BE2C (cell line): ENCODE measurements around the gene KIRREL3.

Experiments
- DNase-seq: peaks from one replicate; pipeline ENCODE4 v3.0.0-alpha.2; 2020
- H3K27me3 ChIP-seq: fragments of 250-450 bp; sonication (Bioruptor Pico); 2 replicates; pipeline ENCODE4 v1.5.1; 2020; ENCODE audit warnings: mild to moderate bottlenecking
- H3K36me3 ChIP-seq: fragments of 250-450 bp; sonication (Bioruptor Pico); 2 replicates; pipeline ENCODE4 v1.5.1; 2020; ENCODE audit warnings: mild to moderate bottlenecking
- H3K4me1 ChIP-seq: fragments of 250-450 bp; sonication (Bioruptor Pico); 2 replicates; pipeline ENCODE4 v1.5.1; 2020
- H3K4me3 ChIP-seq: 2 replicates; pipeline ENCODE4 v1.5.1; 2011; ENCODE audit warnings: low read depth, low read length
- H3K9me3 ChIP-seq: fragments of 250-450 bp; sonication (Bioruptor Pico); 2 replicates; pipeline ENCODE4 v1.5.1; 2020
- CTCF ChIP-seq: IDR thresholded peaks from 2 replicates; pipeline ENCODE4 v1.5.1; 2012; ENCODE audit warnings: mild to moderate bottlenecking, low read depth, low read length

The KIRREL3 gene

GRCh38 chr11:126897430-126897829 is 103.1 kb downstream of the KIRREL3 start:
- Histone ChIP-seq H3K27me3 (peaks cover 9% of the 10 kb centered on the region; the same call in 1 of the 2 replicates), H3K9me3 (no peaks in the 10 kb centered on the region), H3K4me3 (no peak overlapping the region), H3K4me1 (no peaks in the 10 kb centered on the region), H3K36me3 (no peaks in the 10 kb centered on the region)
- no peak for TF ChIP-seq CTCF
- no peak for DNase-seq

GRCh38 chr11:126896025-126896424 is 104.5 kb downstream of the KIRREL3 start:
- no peak for DNase-seq
- H3K36me3 ChIP-seq: no peaks in the 10 kb centered on the region
- no peaks in the 10 kb centered on the region for H3K4me1 ChIP-seq
- H3K27me3 ChIP-seq: peaks cover 6% of the 10 kb centered on the region; the same call in 1 of the 2 replicates
- no peaks in the 10 kb centered on the region for H3K9me3 ChIP-seq
- H3K4me3 ChIP-seq: no peak overlapping the region
- TF ChIP-seq CTCF: no peak

GRCh38 chr11:126893796-126894195 is 106.8 kb downstream of the KIRREL3 start:
- H3K4me3 ChIP-seq: no peak overlapping the region
- no peaks in the 10 kb centered on the region for H3K27me3 ChIP-seq
- no peaks in the 10 kb centered on the region for H3K36me3 ChIP-seq
- no peak for DNase-seq
- no peaks in the 10 kb centered on the region for H3K4me1 ChIP-seq
- no peaks in the 10 kb centered on the region for H3K9me3 ChIP-seq
- no peak for TF ChIP-seq CTCF

GRCh38 chr11:126892756-126893155 is 107.8 kb downstream of the KIRREL3 start:
- H3K27me3 ChIP-seq: no peaks in the 10 kb centered on the region
- DNase-seq: no peak
- H3K4me3 ChIP-seq: no peak overlapping the region
- no peaks in the 10 kb centered on the region for H3K36me3 ChIP-seq
- no peaks in the 10 kb centered on the region for H3K9me3 ChIP-seq
- no peak for TF ChIP-seq CTCF
- H3K4me1 ChIP-seq: no peaks in the 10 kb centered on the region

GRCh38 chr11:126891556-126892217 is 108.9 kb downstream of the KIRREL3 start:
- Histone ChIP-seq H3K4me3 (no peak overlapping the region), H3K27me3 (no peaks in the 10 kb centered on the region), H3K36me3 (no peaks in the 10 kb centered on the region), H3K9me3 (no peaks in the 10 kb centered on the region), H3K4me1 (no peaks in the 10 kb centered on the region)
- no peak for TF ChIP-seq CTCF
- DNase-seq: no peak

GRCh38 chr11:126890561-126890960 is 110.0 kb downstream of the KIRREL3 start:
- Histone ChIP-seq H3K27me3 (no peaks in the 10 kb centered on the region), H3K36me3 (no peaks in the 10 kb centered on the region), H3K9me3 (no peaks in the 10 kb centered on the region), H3K4me1 (no peaks in the 10 kb centered on the region), H3K4me3 (no peak overlapping the region)
- no peak for DNase-seq
- peak; percentile 21; the same call in 1 of the 2 replicates for TF ChIP-seq CTCF
